Measurements from ENCODE around the gene LYPD6B.

- TF ChIP-seq EP300 (IDR thresholded peaks at IDR 0.05; ENCODE audit: borderline replicate concordance in 1 of 2, low read depth in 1 of 2, low read length in 1 of 2) (no peak), CHD2 (IDR thresholded peaks at IDR 0.05; ENCODE audit: low read length, partially characterized antibody) (no peak), EZH2phosphoT487 (IDR thresholded peaks at IDR 0.05; ENCODE audit: borderline replicate concordance, low read depth) (no peak)
- TF ChIP-seq, protein P1, sequence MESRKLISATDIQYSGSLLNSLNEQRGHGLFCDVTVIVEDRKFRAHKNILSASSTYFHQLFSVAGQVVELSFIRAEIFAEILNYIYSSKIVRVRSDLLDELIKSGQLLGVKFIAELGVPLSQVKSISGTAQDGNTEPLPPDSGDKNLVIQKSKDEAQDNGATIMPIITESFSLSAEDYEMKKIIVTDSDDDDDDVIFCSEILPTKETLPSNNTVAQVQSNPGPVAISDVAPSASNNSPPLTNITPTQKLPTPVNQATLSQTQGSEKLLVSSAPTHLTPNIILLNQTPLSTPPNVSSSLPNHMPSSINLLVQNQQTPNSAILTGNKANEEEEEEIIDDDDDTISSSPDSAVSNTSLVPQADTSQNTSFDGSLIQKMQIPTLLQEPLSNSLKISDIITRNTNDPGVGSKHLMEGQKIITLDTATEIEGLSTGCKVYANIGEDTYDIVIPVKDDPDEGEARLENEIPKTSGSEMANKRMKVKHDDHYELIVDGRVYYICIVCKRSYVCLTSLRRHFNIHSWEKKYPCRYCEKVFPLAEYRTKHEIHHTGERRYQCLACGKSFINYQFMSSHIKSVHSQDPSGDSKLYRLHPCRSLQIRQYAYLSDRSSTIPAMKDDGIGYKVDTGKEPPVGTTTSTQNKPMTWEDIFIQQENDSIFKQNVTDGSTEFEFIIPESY (IDR thresholded peaks at IDR 0.05; ENCODE audit: borderline replicate concordance, low read depth) = no peak
- TF ChIP-seq, protein P2, sequence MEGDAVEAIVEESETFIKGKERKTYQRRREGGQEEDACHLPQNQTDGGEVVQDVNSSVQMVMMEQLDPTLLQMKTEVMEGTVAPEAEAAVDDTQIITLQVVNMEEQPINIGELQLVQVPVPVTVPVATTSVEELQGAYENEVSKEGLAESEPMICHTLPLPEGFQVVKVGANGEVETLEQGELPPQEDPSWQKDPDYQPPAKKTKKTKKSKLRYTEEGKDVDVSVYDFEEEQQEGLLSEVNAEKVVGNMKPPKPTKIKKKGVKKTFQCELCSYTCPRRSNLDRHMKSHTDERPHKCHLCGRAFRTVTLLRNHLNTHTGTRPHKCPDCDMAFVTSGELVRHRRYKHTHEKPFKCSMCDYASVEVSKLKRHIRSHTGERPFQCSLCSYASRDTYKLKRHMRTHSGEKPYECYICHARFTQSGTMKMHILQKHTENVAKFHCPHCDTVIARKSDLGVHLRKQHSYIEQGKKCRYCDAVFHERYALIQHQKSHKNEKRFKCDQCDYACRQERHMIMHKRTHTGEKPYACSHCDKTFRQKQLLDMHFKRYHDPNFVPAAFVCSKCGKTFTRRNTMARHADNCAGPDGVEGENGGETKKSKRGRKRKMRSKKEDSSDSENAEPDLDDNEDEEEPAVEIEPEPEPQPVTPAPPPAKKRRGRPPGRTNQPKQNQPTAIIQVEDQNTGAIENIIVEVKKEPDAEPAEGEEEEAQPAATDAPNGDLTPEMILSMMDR (IDR thresholded peaks at IDR 0.05) = no peak
These were observed 20.4 kb downstream of the LYPD6B start for GRCh38 chr2:149058936-149059335.

All from SK-N-SH (cell line).